ENCODE data around the gene DLG5. TPM values are rescaled to one million over a fixed set of nuclear protein-coding genes. Genes with fewer than 3 reads are reported as not detected.

DLG5 gene
- total and polyA plus RNA-seq, 2 experiments from 2014 or later, result 15.5 to 29.3 TPM

DNA sequence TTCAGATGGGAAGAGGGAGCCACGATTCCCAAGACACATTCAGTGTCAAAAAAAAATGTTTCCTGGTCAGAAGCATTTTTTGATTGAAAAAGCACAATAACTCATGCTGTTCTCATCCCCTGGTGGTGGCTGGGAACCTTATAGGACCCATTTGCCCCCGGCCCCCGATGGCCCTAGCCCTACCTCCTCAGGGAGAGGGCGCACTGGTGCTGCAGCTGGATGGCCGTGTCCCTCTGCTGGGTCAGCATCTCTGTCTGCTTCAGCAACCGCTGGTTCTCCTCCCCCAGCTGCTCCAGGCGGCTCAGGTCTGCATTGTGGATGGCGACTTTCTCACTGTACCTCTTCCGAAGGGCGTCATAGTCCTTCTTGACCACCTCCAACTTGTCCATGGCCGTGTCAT, 83.3 kb downstream of the DLG5 start:
- no peak overlapping the region for H3K4me3 ChIP-seq
- H4K20me1 ChIP-seq (ENCODE audit: insufficient read depth, poor library complexity, severe bottlenecking), result no peaks in the 10 kb centered on the region
- no peak for DNase-seq (ENCODE audit: low spot score)
- H3K79me2 ChIP-seq, result peaks cover 12% of the 10 kb centered on the region
- WGBS (ENCODE audit: low lambda C conversion rate, missing lambda C conversion rate), result 95% methylated on average over 11 of the region's 11 CpGs
- H3K27me3 ChIP-seq, result no peaks in the 10 kb centered on the region
- H3K9me3 ChIP-seq (ENCODE audit: low read depth), result no peaks in the 10 kb centered on the region
- H3K27ac ChIP-seq, result peak overlapping the region; percentile 95
- H2AFZ ChIP-seq, result no peak overlapping the region
- H3K4me1 ChIP-seq (ENCODE audit: insufficient read depth), result peaks cover 18% of the 10 kb centered on the region
- H3K9me2 ChIP-seq (replicated peaks; ENCODE audit: insufficient read depth), result no peaks in the 10 kb centered on the region
- peaks cover 5% of the 10 kb centered on the region for H3K36me3 ChIP-seq (replicated peaks; ENCODE audit: insufficient read depth, low read depth)
- TF ChIP-seq, protein P1, sequence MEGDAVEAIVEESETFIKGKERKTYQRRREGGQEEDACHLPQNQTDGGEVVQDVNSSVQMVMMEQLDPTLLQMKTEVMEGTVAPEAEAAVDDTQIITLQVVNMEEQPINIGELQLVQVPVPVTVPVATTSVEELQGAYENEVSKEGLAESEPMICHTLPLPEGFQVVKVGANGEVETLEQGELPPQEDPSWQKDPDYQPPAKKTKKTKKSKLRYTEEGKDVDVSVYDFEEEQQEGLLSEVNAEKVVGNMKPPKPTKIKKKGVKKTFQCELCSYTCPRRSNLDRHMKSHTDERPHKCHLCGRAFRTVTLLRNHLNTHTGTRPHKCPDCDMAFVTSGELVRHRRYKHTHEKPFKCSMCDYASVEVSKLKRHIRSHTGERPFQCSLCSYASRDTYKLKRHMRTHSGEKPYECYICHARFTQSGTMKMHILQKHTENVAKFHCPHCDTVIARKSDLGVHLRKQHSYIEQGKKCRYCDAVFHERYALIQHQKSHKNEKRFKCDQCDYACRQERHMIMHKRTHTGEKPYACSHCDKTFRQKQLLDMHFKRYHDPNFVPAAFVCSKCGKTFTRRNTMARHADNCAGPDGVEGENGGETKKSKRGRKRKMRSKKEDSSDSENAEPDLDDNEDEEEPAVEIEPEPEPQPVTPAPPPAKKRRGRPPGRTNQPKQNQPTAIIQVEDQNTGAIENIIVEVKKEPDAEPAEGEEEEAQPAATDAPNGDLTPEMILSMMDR (IDR thresholded peaks at IDR 0.05; ENCODE audit: poor library complexity), result no peak
- TF ChIP-seq EZH2phosphoT487 (IDR thresholded peaks at IDR 0.05; ENCODE audit: low read depth, severe bottlenecking, unreplicated experiment) (no peak), EZH2 (IDR thresholded peaks at IDR 0.05; ENCODE audit: borderline replicate concordance) (no peak)
- H3K4me2 ChIP-seq, result peak overlapping the region; percentile 60

DNA sequence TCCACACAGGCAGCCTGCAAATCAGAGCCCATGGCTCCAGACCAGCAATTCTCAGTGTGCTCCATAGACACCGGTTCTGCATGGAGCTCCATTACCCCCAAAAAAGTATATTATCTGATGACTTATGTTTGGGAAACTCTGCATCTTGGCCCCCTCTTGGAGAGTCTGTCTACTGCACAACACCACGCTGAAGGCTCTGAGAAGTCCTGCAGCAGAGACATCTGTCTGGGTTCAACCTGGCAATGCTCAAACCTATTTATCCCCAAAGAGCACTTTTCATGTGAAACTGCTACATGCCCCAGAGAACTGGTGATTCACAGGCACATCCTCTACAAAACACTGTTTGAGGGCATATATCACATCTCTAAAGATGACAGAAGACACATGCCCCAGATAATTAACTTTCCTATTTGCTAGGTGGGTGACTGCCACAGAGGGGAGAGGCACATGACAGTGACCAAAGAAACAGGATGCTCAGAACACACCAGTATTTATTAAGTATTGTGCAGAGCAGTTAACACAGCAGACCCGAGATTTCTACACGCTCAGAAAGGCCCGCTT, 83.8 kb downstream of the DLG5 start:
- Histone ChIP-seq H3K79me2 (peaks cover 9% of the 10 kb centered on the region), H3K27me3 (no peaks in the 10 kb centered on the region), H3K4me2 (no peak overlapping the region), H3K9me3 (ENCODE audit: low read depth) (no peaks in the 10 kb centered on the region), H3K36me3 (replicated peaks; ENCODE audit: insufficient read depth, low read depth) (peaks cover 5% of the 10 kb centered on the region), H3K4me3 (no peak overlapping the region), H4K20me1 (ENCODE audit: insufficient read depth, poor library complexity, severe bottlenecking) (no peaks in the 10 kb centered on the region), H2AFZ (no peak overlapping the region), H3K4me1 (ENCODE audit: insufficient read depth) (peaks cover 16% of the 10 kb centered on the region), H3K27ac (peak overlapping the region; percentile 95), H3K9me2 (replicated peaks; ENCODE audit: insufficient read depth) (no peaks in the 10 kb centered on the region)
- DNase-seq (ENCODE audit: low spot score), result no peak
- TF ChIP-seq EZH2phosphoT487 (IDR thresholded peaks at IDR 0.05; ENCODE audit: low read depth, severe bottlenecking, unreplicated experiment) (no peak), EZH2 (IDR thresholded peaks at IDR 0.05; ENCODE audit: borderline replicate concordance) (no peak)
- TF ChIP-seq, protein P1 (IDR thresholded peaks at IDR 0.05; ENCODE audit: poor library complexity), result no peak
- 96% methylated on average over 5 of the region's 5 CpGs for WGBS (ENCODE audit: low lambda C conversion rate, missing lambda C conversion rate)

DNA sequence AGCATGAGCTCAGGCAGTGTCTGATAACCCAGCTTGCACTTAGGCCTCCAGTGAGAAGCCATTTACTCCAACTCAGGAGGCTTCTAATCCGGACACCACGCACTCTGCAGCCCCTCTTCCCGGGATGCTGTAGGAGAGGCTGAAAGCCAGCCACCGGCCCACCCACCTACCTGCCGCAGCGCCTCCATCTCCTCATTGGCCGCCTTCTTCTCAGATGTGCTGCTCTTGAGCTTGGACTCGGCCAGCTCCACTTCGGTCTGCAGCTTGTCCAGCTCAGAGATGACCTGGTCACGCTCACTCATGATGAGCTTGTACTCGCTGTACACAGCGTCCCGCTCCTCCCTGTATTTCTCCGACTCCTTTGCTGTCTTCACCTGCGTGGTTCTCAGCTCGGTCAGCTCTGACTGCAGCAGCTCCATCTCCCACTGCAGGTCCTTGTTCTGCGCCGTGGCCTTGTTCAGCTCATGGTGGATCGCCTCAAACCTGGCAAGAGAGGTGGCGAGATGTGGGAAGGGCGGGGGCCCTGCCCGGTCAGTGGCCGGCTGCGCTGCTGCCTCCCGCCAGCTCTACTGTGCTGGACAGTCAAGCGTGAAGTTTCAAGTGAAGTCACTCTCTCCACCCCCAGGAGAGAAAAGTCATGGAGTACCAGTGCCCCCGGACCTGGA, 84.7 kb downstream of the DLG5 start:
- no peaks in the 10 kb centered on the region for H4K20me1 ChIP-seq (ENCODE audit: insufficient read depth, poor library complexity, severe bottlenecking)
- peaks cover 16% of the 10 kb centered on the region for H3K4me1 ChIP-seq (ENCODE audit: insufficient read depth)
- H3K79me2 ChIP-seq, result peaks cover 7% of the 10 kb centered on the region
- TF ChIP-seq EZH2phosphoT487 (IDR thresholded peaks at IDR 0.05; ENCODE audit: low read depth, severe bottlenecking, unreplicated experiment), result no peak
- no peak for TF ChIP-seq EZH2 (IDR thresholded peaks at IDR 0.05; ENCODE audit: borderline replicate concordance)
- TF ChIP-seq, protein P1 (IDR thresholded peaks at IDR 0.05; ENCODE audit: poor library complexity), result no peak
- H3K9me2 ChIP-seq (replicated peaks; ENCODE audit: insufficient read depth), result no peaks in the 10 kb centered on the region
- no peaks in the 10 kb centered on the region for H3K9me3 ChIP-seq (ENCODE audit: low read depth)
- H3K36me3 ChIP-seq (replicated peaks; ENCODE audit: insufficient read depth, low read depth), result peaks cover 5% of the 10 kb centered on the region
- no peak overlapping the region for H3K27ac ChIP-seq
- H3K4me3 ChIP-seq, result no peak overlapping the region
- H3K4me2 ChIP-seq, result no peak overlapping the region
- H3K27me3 ChIP-seq, result no peaks in the 10 kb centered on the region
- WGBS (ENCODE audit: low lambda C conversion rate, missing lambda C conversion rate), result 96% methylated on average over 27 of the region's 27 CpGs
- no peak for DNase-seq (ENCODE audit: low spot score)
- H2AFZ ChIP-seq, result no peak overlapping the region
